ENCODE data around the gene SPEM2.

GRCh38 chr17:7466639-7467341, 41.4 kb downstream of the SPEM2 start:
- TF ChIP-seq POLR2A (IDR thresholded peaks at IDR 0.05; ENCODE audit: low read length) (no peak), GATA1 (IDR thresholded peaks at IDR 0.05; ENCODE audit: low read depth, low read length) (no peak)

All from erythroblast (primary cell).